ENCODE results near the gene RABGAP1L.

GRCh38 chr1:174639461-174639860 lies 480.1 kb downstream of the RABGAP1L start:
- TF ChIP-seq CTCF (conservative IDR thresholded peaks at IDR 0.05; ENCODE audit: low read length) (no peak), EZH2phosphoT487 (IDR thresholded peaks at IDR 0.05; ENCODE audit: borderline replicate concordance, low read depth, low read length) (no peak)

Data from OCI-LY7 (cell line).